HG02588 (cell line): ENCODE data around the gene TDRD1.

Experiments used
- ATAC-seq: cut with Tn5 transposase; IDR thresholded peaks from one replicate; pipeline ENCODE4 v1.9.1; 2021; ENCODE audit warnings: mild to moderate bottlenecking, moderate library complexity; ENCODE audit not compliant: unreplicated experiment

The TDRD1 gene

DNA sequence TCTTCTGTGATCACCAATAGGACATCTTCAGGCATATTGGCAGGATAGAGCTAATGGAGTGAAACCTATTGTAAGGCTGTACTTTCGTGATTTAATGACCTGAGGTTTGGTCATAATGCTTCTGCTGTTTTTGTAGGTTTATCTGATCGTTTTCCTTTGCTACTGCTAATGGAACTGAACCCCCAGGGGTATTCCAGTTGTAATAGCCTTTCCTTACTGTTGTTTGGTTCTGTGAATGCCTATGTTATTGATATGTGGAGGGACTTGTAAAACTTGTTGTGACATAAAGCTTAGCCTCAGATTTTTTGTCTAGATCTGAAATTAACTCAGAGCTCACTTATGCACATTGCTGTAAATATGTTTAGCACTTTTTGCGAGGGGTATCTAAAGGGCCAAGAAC, 49.0 kb downstream of the TDRD1 start:
- no peak for ATAC-seq

DNA sequence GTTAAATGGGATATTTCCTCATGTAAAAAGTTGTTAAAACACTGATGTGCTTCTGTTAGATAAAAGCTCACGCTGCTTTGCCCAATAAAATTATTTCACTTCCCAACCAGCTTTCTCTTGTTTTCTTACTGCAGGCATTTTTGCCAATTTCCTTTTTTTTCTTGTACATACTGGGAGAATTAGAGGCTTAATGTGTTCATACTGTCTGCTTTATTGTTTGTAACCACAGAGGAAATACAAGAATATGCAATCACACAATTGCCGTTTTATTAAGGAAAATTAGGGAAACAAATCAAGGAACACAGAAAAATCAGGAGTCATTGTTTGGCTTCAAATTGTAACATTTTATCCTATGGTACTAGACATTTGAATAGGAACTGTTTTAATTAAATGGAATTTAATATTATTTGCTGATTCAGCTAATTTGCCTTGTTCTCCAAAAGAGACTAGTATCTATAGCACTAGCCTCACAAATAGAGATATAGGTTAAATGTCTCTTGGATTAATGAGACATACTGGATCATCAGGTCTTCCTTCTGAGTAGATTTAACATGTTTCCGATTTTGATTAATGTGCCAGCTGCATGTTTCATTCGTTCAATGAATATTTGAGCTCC, 53.5 kb downstream of the TDRD1 start:
- ATAC-seq: no peak

DNA sequence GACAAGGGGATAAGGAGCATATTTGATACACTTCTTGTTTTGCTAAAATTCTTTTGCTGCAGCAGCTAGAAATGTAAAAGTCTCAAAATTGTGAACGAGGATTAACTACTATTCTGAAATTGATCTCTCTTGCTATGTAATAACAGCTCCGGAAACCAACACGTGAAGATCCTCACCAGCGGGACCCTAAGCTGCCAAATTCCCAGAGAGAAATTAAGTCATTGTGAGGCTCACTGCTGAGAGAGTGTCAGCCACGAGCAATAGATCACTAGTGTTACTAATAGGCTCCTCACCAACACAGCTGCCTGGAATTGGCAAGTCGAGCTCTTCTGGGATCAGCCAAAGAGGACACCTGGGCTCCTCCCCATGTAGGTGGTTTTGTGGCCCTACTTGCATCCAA, 54.3 kb downstream of the TDRD1 start:
- ATAC-seq: no peak

DNA sequence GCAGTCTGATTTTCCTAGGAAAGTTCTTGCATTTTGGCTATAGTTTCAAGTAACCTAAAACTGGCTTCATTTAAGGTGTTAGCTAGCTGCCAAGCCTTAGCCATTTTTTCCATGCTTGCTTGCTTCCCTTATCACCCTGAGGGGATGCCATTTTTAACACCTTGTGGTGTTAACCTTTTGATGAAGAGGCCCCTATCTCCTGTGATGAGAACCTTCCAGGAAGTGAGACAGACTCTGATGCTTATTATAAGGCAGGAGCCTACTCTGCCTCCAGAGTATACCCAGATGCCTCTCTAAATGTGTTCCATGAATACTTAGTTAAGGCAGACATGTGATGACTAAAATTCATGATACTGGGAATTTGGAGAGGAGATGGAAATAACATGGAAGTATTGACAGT, 55.0 kb downstream of the TDRD1 start:
- ATAC-seq: no peak

DNA sequence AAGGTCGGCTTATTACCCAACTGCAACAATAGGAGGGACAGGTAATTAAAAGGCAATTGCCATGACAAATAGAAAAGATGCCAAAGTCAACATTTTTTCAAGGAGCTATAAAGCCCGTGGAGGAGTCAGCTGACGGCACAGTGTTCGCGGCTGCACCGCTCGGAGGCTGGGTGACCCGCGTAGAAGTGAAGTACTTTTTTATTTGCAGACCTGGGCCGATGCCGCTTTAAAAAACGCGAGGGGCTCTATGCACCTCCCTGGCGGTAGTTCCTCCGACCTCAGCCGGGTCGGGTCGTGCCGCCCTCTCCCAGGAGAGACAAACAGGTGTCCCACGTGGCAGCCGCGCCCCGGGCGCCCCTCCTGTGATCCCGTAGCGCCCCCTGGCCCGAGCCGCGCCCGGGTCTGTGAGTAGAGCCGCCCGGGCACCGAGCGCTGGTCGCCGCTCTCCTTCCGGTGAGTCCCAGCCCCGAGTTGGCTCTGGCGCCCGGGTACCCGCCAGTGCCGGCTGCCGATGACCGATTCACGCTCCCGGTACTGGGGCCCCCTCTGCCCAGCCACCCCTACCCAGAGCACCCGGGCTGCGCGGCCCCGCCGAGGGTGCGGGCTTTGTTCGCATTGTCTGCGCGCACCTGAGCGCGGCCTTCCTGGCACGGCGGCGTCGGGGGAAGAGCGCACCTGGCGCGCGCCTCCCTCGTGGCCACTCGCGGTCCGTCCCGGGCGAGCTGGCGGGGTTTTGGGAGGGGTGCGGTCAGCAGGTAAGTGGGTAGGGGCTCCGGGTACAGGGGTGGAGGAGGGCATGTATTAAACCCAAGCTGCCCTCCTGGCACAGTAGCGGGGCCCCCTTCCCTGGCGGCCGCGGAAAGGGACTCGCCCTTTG, 60.2 kb downstream of the TDRD1 start, which contains the start of gene VWA2:
Gene VWA2, plus strand, starts transcription at position 138 of the 877 bp plus-strand sequence. CDS start 9,460 bp downstream, outside the sequence.
- ATAC-seq: no peak

DNA sequence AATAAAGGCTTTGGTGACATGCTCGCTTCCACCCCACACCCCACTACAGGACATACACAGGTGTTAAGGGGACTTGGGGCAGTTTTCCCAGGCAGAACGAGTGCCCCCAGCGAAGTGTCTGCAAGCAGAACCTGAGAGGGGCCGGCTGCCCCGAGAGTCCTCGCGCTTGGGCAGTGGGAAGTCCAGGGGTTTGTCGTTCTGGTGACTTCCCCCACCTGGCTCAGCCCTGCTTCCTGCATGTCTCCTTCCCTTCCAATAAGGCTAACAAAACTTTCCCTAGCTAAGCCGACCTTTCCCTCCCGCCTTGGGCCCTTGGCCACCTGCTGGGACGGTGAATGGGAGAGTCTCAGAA, 60.8 kb downstream of the TDRD1 start:
- no peak for ATAC-seq

DNA sequence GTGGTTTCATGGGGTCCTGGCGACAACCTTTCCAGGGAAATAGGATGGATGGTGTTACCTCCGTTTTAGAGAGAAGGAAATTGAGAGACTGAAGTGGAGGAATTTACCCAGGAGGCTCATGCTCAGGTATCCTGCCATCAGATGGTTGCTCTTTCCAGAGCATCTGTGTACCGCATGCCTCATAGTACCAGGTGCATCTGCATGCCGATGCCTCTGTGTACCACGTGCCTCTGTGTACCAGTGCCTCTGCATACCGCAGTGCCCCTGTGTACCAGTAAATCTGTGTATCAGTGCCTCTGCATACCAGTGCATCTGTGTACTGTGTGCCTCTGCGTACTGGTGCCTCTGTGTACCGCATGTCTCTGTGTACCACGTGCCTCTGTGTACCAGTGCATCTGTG, 63.1 kb downstream of the TDRD1 start:
- no peak for ATAC-seq

DNA sequence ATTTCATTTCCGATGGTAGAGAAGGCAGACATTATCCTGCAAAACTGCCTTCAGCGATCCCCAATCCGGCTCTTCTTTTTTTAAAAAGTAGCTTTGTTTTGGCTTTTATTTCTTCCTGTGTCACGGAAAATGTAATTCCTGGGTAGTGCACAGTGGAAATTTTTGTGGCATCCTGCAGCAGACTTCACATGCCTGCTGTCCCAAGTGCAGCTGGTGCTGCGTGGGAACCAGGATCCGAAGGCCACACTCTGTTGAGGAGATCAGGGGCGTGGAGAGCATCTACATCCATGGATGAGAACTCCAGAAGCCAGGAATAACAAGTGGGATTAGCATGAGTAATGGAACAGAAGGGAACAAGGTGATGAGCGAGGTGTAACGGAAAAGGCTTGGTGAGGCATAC, 64.5 kb downstream of the TDRD1 start:
- ATAC-seq: no peak

DNA sequence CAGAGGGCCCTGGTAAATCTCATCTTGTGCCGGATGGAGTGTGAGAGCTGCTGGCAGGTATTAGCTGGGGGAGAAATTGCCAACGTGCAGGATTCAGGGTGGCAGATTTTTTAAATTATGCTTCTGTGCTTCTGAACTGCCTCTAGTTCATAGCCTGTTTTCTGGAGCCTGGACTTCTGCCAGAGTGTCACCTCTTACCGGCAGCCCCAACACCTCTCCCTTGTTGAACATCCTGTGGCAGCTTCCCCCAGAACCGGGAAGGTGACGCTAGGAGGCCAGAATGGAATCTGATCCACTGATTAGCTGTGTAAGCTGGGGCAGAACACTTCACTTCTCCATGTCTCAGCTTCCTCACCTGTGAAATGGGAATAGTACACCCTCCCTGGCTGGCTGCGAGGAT, 65.0 kb downstream of the TDRD1 start:
- ATAC-seq: no peak

DNA sequence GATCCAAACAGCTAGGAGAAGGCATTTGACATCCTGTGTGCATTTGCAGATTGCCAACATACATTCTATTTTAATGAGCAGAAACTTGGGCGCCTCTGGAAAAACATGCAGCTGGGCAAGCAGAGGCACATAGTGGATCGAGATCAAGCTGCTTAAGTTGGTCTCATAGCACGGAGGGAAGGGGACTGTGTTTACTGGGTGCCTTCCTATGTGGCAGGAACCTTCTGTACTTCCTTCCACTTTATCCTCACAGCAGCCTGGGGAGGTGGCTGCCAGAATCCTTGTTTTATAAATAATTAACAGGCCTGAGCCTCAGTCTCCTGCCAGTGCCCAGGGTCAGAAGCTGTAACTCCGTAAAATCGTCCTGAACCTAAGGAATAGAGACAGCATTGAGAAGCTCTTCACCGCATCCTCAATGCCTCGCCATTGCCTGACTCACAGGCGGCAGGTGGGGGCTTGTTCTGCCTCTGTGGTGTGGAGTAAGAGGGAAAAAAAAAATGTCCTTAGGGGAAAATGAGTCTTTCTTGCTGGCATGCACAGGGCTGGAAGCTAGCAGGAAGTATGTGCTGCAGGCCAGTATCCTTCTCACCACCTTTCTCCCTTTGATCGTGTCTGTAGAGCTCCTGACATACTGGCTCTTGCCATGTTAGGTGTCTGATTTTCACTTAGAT, 66.1 kb downstream of the TDRD1 start:
- no peak for ATAC-seq

DNA sequence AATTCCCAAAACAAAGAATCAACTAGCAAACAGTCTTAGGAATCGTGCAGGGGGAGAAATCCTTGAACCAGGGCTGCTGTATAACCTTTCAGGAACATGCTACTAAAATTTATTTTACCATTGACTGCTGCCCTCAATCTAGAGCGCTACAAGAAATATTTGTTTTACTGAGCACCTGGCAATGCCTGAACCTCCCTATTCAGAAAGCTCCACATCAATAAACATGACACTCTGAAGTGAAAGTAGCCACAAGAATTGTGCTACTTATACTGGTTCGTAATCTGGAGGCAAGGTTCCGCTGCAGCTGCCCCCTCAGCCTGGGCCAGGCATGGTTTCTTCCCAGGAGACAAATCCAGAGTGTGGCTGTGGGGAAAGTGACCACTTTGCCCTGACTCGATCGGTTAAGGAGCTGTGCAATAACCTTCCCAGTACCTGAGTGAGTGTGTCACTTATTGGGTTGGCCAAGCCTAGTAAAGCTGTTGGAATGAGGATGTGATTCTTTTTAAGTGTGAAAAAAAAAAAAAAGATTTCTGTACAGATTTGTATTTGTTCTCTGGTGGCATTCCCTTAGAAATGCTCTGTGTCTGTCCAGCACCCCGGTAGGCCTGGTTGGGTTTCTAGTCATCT, 67.6 kb downstream of the TDRD1 start:
- no peak for ATAC-seq

DNA sequence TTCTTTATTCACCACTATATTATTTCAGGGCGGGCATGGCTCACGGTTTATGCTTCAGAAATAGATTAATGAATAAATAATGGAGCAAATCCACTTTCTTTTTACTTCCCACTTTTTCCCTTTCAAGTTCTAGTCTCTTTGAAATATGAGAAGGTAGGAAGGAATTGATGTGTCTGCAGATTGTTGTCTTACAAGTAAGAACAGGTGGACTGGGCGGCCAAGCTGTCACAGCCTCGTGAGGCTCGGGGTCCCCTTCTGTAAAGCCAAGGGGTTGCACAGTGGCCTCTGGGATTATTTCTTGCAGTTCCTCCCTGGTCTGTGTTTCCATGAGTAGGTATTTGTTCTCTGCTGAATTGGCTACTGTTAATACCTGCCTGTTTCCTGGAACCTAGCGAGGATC, 71.1 kb downstream of the TDRD1 start:
- no peak for ATAC-seq

DNA sequence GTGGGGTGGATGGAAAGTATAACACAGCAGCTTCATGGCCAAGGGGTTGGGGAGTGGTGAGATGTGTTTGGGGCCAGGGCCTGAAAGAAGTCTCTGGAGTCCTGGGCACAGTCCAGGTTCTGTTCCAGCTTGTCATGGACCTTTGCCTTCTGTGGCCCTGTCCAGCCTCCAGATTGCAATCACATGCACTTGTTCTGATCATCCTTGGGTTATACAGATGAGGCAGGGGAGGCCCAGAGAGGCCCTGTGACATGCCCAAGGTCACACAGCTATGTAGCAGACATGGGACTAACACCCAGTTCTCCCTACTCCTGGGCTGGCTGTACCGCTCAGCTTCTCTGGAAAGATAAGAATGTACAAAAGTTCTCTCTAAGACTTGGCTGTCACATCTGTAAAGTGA, 71.6 kb downstream of the TDRD1 start:
- ATAC-seq: no peak

DNA sequence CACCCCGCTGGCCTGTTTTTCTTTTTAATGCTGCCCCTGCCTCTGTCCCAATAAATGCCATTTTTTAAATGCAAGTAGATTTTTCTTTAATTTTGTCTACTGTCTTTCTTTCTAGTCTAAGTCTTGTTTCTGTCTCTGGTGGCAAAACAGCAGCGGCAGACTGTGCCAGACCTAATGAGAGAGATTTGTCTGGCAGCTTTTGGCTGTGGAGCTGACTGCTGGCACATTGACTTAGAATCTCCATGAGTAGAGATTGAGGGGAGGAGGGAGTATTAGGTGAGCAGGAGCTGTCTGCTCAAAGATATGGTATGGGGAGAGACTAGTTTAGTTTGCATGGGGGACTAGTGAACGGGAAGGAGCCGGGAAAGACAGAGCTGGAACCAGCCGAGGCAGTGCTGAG, 72.9 kb downstream of the TDRD1 start:
- ATAC-seq: no peak

DNA sequence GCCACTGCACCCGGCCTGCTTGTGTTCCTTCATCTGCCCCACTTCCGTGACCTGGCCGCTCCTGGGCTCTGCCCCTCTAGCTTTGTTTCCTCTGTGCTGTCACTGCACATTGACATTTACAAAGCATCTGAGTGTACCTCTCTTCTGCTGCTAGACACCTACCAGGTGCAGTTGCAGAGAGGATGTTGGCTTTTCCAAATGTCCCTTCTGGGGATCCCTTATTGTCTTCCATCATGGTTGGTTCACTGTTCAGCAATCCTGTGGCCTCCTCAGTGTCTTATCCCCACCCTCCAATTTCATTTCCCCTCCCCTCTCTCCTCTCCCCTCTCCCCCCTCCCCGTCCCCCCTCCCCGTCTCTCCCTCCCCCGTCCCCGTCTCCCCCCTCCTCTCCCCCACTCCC, 73.7 kb downstream of the TDRD1 start:
- ATAC-seq: no peak

DNA sequence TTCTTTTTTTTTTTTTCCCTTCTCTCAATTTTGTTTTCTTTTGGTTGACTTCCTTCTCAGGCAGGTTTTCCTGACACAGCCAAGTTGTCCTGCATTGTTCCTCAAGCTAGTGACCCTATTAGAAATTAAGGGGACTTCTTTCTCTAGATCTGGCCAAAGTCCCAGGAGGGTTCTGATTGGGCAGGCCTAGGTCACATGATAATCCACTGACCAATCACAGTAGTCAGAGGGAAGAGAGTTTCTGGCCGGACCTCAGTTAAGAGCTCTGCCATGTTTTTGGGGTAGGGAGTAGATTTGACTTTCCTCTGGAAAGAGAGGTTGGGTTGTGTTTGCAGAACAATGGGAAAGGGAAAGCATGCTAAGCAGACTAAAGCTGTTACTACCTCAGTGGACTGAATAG, 76.1 kb downstream of the TDRD1 start:
- no peak for ATAC-seq

DNA sequence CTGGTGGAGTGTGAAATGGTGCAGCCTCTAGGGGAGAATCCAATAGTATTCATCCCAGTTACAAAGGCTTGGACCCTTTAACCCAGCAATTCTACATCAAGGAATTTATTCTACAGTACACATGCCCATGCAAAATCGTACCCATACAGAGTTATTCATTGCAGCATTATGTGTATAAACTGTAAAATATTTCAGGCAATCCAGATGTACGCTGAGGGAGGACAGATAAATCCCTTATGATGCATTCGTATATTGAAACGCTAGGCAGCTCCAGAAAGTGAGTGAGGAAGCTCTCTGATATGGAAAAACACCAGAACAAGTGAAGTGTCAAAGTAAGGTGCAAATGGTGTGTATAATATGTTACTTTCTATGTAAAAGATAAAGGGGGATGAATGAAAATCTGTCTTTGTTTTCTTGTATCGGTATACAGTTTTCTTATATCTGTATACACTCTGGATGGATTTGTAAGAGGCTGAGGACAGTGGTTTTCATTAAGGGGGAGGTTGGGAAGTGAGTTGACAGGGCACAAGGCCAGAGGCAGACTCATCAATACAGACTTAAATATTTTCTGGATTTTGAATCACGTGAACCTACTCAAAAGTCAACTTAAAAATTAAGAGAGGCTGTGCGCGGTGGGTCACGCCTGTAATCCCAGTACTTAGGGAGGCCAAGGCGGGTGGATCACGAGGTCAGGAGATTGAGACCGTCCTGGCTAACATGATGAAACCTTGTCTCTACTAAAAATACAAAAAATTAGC, 77.0 kb downstream of the TDRD1 start:
- ATAC-seq: no peak

DNA sequence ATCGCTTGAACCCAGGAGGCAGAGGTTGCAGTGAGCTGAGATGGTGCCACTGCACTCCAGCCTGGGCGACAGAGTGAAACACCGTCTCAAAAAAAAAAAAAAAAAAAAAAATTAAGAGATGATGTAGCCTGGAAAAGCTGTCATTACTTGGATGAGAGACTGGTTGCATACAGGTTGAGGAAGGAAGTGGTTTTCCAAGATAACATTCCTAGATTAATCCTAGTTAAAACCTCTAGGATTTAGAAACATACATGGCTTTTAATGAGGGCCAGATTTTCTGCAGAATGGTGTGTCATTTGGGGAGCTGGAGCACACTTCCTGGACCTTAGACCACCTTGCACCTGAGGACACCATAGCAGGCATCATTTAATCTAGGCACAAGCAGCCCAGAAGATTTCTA, 77.7 kb downstream of the TDRD1 start:
- no peak for ATAC-seq

DNA sequence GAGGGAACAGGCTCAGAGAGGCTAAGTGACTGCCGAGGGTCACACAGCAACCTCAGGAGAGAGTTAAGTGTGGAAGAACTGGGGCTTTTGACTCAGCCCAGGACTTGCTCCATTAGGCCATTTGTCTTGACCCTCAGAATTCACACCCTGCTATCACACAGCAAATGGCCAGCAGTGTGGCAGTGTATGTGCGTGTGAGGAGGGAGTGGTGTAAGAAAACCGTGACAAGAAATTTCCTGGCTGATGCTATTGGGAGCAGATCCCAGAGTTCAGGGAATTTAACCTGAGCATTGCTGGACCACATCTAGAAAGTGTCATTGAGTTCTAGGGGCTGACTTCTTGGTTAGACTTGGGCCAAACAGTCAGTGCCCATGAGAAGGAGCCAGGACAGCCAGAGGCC, 78.3 kb downstream of the TDRD1 start:
- no peak for ATAC-seq

DNA sequence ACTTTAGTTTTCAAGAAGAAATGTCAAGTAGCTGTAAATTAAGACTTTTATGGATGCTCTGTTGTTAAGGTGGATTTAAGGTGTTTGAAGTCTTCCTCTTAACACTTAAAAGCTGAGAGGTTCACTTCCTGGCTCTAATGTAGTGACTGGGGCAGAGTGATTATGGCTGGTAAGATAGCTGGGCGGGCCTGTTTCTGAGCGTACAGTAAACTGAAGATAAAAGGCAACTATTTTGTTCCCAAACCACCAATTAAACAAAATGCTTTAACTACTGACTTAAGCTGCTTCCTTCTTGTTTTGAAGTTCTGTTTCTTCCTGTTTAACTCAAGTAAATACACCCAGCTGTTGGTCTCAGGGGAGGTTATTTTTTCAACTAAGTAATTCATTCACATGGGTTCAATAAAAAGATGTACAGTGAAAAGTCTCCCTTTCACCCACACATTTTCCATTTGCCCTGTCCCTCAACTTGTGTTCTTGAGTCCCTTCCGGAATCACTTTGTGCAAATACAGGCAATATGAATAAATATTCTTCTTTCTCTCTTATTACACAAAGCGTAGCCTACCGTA, 79.2 kb downstream of the TDRD1 start:
- no peak for ATAC-seq

DNA sequence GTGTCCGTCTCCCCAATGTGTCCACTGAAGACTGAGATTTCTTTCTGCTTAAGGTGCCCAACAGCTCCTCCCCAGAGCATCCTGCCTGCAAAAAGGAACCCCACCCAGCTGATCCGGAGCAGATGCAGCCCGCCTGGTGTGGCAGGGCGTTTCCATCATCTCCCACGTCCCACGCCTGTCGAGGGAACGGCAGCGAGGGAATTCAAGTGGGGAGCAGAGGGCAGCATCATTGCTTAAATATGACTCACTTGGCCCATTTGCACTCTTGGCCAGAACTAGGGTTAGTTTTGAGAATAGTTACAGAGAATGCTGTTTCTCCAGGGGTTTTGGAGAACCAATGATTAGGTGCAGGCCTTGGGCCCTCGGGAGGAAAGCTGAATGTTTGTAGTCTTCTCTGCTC, 80.7 kb downstream of the TDRD1 start:
- no peak for ATAC-seq
